DND-41 (cell line): ENCODE data around the gene EED.
A peak's percentile ranks its signal among the peaks of the same experiment; 100 is the strongest.

Experiments used
- ATAC-seq: fragments of 200-7000 bp; cut with Tn5 transposase; 3 replicates; pipeline ENCODE4 v1.9.1; 2021; ENCODE audit warnings: low read depth; ENCODE audit not compliant: insufficient read depth
- DNase-seq: peaks from one replicate; pipeline ENCODE4 v3.0.0-alpha.2; 2020
- H2AFZ ChIP-seq: 2 replicates; pipeline ENCODE4 v1.6.0; 2012; ENCODE audit warnings: low read depth, low read length
- H3K27ac ChIP-seq: 2 replicates; pipeline ENCODE4 v1.5.1; 2012; ENCODE audit warnings: low read length, inconsistent platforms
- H3K27me3 ChIP-seq: fragments of 200-600 bp; sonication (generic); 2 replicates; pipeline ENCODE4 v1.6.0; 2012; ENCODE audit warnings: low read length, mild to moderate bottlenecking, inconsistent platforms; ENCODE audit not compliant: insufficient read depth, poor library complexity
- H3K36me3 ChIP-seq: 2 replicates; pipeline ENCODE4 v1.5.1; 2012; ENCODE audit warnings: low read length, inconsistent platforms; ENCODE audit not compliant: insufficient read depth
- H3K4me1 ChIP-seq: 2 replicates; pipeline ENCODE4 v1.5.1; 2012; ENCODE audit warnings: mild to moderate bottlenecking, low read length; ENCODE audit not compliant: insufficient read depth
- H3K4me2 ChIP-seq: 2 replicates; pipeline ENCODE4 v1.6.0; 2012; ENCODE audit warnings: mild to moderate bottlenecking, moderate library complexity, low read length, inconsistent platforms; ENCODE audit not compliant: insufficient read depth
- H3K4me3 ChIP-seq, 2 experiments: fragments of 200-600 bp in 1 of 2; shearing (Covaris generic) in 1 of 2; 2 replicates each; pipeline ENCODE4 v1.5.1; 2012 to 2016; ENCODE audit warnings: inconsistent platforms in 2 of 2, low read length in 2 of 2, mild to moderate bottlenecking in 2 of 2, low read depth in 1 of 2, moderate library complexity in 1 of 2
- H3K79me2 ChIP-seq: 2 replicates; pipeline ENCODE4 v1.6.0; 2012; ENCODE audit warnings: low read length, inconsistent platforms; ENCODE audit not compliant: insufficient read depth
- H3K9ac ChIP-seq: 2 replicates; pipeline ENCODE4 v1.6.0; 2012; ENCODE audit warnings: low read depth, mild to moderate bottlenecking, inconsistent platforms, low read length, moderate library complexity
- H3K9me3 ChIP-seq: 2 replicates; pipeline ENCODE4 v1.5.1; 2012; ENCODE audit warnings: low read length, moderate library complexity, mild to moderate bottlenecking, inconsistent platforms; ENCODE audit not compliant: insufficient read depth, severe bottlenecking
- H4K20me1 ChIP-seq: 2 replicates; pipeline ENCODE4 v1.6.0; 2012; ENCODE audit warnings: low read length; ENCODE audit not compliant: insufficient read depth
- CTCF ChIP-seq: IDR thresholded peaks from 2 replicates; pipeline ENCODE4 v1.5.1; 2012; ENCODE audit warnings: borderline replicate concordance, low read length, moderate library complexity, mild to moderate bottlenecking; ENCODE audit not compliant: poor library complexity, severe bottlenecking; ENCODE audit errors: extremely low read depth
- EZH2 ChIP-seq: IDR thresholded peaks from 3 replicates; pipeline ENCODE4 v1.6.1; 2012; ENCODE audit warnings: borderline replicate concordance, low read depth, mild to moderate bottlenecking, moderate library complexity, low read length, inconsistent platforms; ENCODE audit not compliant: severe bottlenecking

Gene EED

GRCh38 chr11:86245369-86246292, 1.1 kb downstream of the EED start:
- Histone ChIP-seq H3K79me2 (peaks cover 56% of the 10 kb centered on the region), H3K4me3 (peak overlapping the region; percentile 80 to 88), H3K9me3 (no peaks in the 10 kb centered on the region), H3K27ac (peak overlapping the region; percentile 100), H3K4me1 (peaks cover 48% of the 10 kb centered on the region), H3K9ac (peak overlapping the region; percentile 87), H4K20me1 (peaks cover 46% of the 10 kb centered on the region), H3K4me2 (peak overlapping the region; percentile 85), H3K36me3 (peaks cover 8% of the 10 kb centered on the region; the same call in 1 of the 2 replicates), H3K27me3 (no peaks in the 10 kb centered on the region), H2AFZ (peak overlapping the region; percentile 96)
- TF ChIP-seq CTCF (no peak), EZH2 (no peak)
- ATAC-seq: peak; percentile 19; the same call in 2 of the 3 replicates
- DNase-seq: peak; percentile 12

- Histone ChIP-seq H3K4me2 (peak overlapping the region; percentile 85), H3K36me3 (peaks cover 10% of the 10 kb centered on the region; the same call in 1 of the 2 replicates), H3K4me3 (peak overlapping the region; percentile 80 to 88), H3K27ac (peak overlapping the region; percentile 100), H4K20me1 (peaks cover 47% of the 10 kb centered on the region), H3K27me3 (no peaks in the 10 kb centered on the region), H3K9me3 (no peaks in the 10 kb centered on the region), H3K9ac (peak overlapping the region; percentile 87), H2AFZ (peak overlapping the region; percentile 96; the same call in 1 of the 2 replicates), H3K4me1 (peaks cover 48% of the 10 kb centered on the region), H3K79me2 (peaks cover 63% of the 10 kb centered on the region)
- TF ChIP-seq EZH2 (no peak), CTCF (no peak)
- DNase-seq (no peak), ATAC-seq (no peak)
Observed at GRCh38 chr11:86246293-86246675, 1.7 kb downstream of the EED start.

- Histone ChIP-seq H4K20me1 (peaks cover 54% of the 10 kb centered on the region), H3K4me2 (peak overlapping the region; percentile 85), H3K36me3 (peaks cover 21% of the 10 kb centered on the region), H3K9me3 (no peaks in the 10 kb centered on the region), H3K4me1 (peaks cover 48% of the 10 kb centered on the region), H3K4me3 (peak overlapping the region in 1 of 2 experiments; percentile 29; a peak in 1 of 4 replicates), H3K9ac (no peak overlapping the region; the same call in 1 of the 2 replicates), H2AFZ (no peak overlapping the region), H3K27ac (no peak overlapping the region), H3K79me2 (peaks cover 76% of the 10 kb centered on the region), H3K27me3 (no peaks in the 10 kb centered on the region)
- TF ChIP-seq EZH2 (no peak), CTCF (no peak)
- ATAC-seq (no peak), DNase-seq (no peak)
Observed at GRCh38 chr11:86247608-86248007, 3.1 kb downstream of the EED start.
